Activated CD8-positive, alpha-beta T cell treated with anti-CD3 and anti-CD28 coated beads for 36 hours (primary cell): Measurements from ENCODE around the gene MRPS12. TPM values are rescaled to one million over a fixed set of nuclear protein-coding genes. Genes with fewer than 3 reads are reported as not detected.

ENCODE experiments used
- ATAC-seq: fragments of 200-7000 bp; cut with Tn5 transposase; one replicate; pipeline ENCODE4 v1.10.0; 2021; ENCODE audit warnings: mild to moderate bottlenecking, moderate library complexity
- CTCF ChIA-PET: fragments of 350-600 bp; sonication (Branson Sonifier 250); formaldehyde crosslinking; loops from one replicate; lab custom pipeline; 2021; ENCODE audit warnings: antibody characterized with exemption; lab: Charles Lee
- POLR2A ChIA-PET: fragments of 350-600 bp; sonication (Branson Sonifier 250); formaldehyde crosslinking; loops from one replicate; lab custom pipeline; 2021; ENCODE audit warnings: antibody characterized with exemption; lab: Charles Lee
- DNase-seq: peaks from one replicate; pipeline ENCODE4 v3.0.0-alpha.2; 2020
- H3K27ac Mint-ChIP-seq: one replicate; pipeline ENCODE4 v1.8.0; 2021; ENCODE audit warnings: mild to moderate bottlenecking, mixed read lengths
- H3K27me3 Mint-ChIP-seq: one replicate; pipeline ENCODE4 v1.8.0; 2021; ENCODE audit warnings: mixed read lengths
- H3K36me3 Mint-ChIP-seq: one replicate; pipeline ENCODE4 v1.8.0; 2021; ENCODE audit warnings: low read depth, mixed read lengths
- H3K4me1 Mint-ChIP-seq: one replicate; pipeline ENCODE4 v1.8.0; 2021; ENCODE audit warnings: low read depth, mixed read lengths
- H3K4me3 Mint-ChIP-seq: one replicate; pipeline ENCODE4 v1.8.0; 2021; ENCODE audit warnings: mild to moderate bottlenecking, moderate library complexity, mixed read lengths
- H3K9me3 Mint-ChIP-seq: one replicate; pipeline ENCODE4 v1.8.0; 2021; ENCODE audit warnings: mixed read lengths
- CTCF ChIP-seq: fragments of 200-600 bp; IDR thresholded peaks from one replicate; pipeline ENCODE4 v1.8.0; 2022; ENCODE audit warnings: antibody characterized with exemption, mild to moderate bottlenecking
- intact Hi-C: fragments of 100-400 bp; cut with micrococcal nuclease; formaldehyde crosslinking; loops from one replicate; pipeline ENCODE4 v1.10.0; 2022
- total RNA-seq, 2 experiments: library from RNA; stranded (reverse); gene quantifications; one replicate each; pipeline ENCODE4 v1.2.3, GENCODE V29; 2021

Gene MRPS12
- total RNA-seq, 2 experiments from 2014 or later = 80.1 to 81.2 TPM

DNA sequence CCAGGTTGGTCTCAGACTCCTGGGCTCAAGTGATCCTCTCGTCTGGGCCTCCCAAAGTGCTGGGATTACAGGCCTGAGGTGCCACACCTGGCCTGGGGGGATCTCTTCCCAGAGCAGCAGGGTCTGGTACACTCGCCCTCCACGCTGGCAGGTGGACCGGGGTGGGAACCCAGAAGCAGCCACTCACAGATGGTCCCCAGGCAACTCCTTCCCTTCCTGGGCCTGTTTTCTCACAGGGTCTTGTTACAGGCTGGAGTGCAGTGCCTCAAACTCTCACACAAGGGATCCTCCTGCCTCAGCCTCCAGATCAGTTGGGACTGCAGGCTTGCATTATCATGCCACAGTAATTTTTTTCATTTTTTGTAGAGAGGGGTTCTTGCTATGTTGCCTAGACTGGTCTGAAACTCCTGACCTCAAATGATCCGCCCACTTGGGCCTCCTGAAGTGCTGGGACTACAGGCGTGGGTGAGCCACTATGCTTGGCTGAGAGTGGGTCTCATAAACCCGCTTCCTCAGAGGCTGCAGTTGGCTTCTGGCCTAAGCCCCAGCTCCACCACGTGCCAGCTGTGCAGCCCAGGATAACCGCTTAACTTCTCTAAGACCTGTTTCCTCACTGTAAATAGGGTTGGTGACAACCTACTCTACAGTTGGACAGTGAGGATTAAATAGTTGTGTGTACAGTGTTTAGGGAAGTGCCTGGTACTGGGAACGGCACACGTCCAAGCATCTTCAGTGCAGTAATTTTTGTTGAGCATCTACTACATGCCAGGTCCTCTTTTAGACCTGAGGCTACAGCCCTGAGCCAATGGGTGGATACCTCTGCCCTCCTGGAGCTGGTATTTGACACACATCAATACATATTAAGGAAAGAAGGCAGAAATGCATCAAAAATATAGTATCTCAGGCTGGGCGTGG is 17.9 kb upstream of the MRPS12 start:
- H3K27me3 Mint-ChIP-seq = no peaks in the 10 kb centered on the region
- peak; percentile 45 for DNase-seq
- ATAC-seq = peak; percentile 59
- no peak overlapping the region for H3K4me3 Mint-ChIP-seq
- POLR2A ChIA-PET = interaction anchor here (0.8 to 1.5 kb wide), 2 partner anchors 12 kb away, joined by 5 to 6 read pairs; partner anchors contain the start of gene NFKBIB
- intact Hi-C loops = no loop called here
- H3K4me1 Mint-ChIP-seq = peaks cover 22% of the 10 kb centered on the region
- peaks cover 11% of the 10 kb centered on the region for H3K36me3 Mint-ChIP-seq
- CTCF ChIA-PET = interaction anchor here (1.3 kb wide), 1 partner anchor 17 kb away, joined by 6 read pairs; the partner anchor contains the start of genes MRPS12 and SARS2
- H3K27ac Mint-ChIP-seq = no peak overlapping the region
- no peaks in the 10 kb centered on the region for H3K9me3 Mint-ChIP-seq
- TF ChIP-seq CTCF = no peak

GRCh38 chr19:38913958-38914357 is 16.8 kb upstream of the MRPS12 start:
- Mint-ChIP-seq H3K27me3 (no peaks in the 10 kb centered on the region), H3K4me1 (peaks cover 16% of the 10 kb centered on the region), H3K4me3 (no peak overlapping the region), H3K36me3 (peaks cover 4% of the 10 kb centered on the region), H3K9me3 (no peaks in the 10 kb centered on the region), H3K27ac (no peak overlapping the region)
- DNase-seq (no peak), ATAC-seq (no peak)
- ChIA-PET CTCF (interaction anchor here (1.3 kb wide), 1 partner anchor 16 kb away, joined by 6 read pairs; the partner anchor contains the start of genes MRPS12 and SARS2), POLR2A (interaction anchor here (0.6 kb wide), 1 partner anchor 50 kb away, joined by 4 read pairs; no protein-coding TSS in a partner anchor)
- intact Hi-C loops = no loop called here
- no peak for TF ChIP-seq CTCF

GRCh38 chr19:38915329-38916321 is 15.1 kb upstream of the MRPS12 start:
- no peak for TF ChIP-seq CTCF
- Mint-ChIP-seq H3K9me3 (no peaks in the 10 kb centered on the region), H3K27ac (no peak overlapping the region), H3K36me3 (peaks cover 2% of the 10 kb centered on the region), H3K27me3 (no peaks in the 10 kb centered on the region), H3K4me3 (no peak overlapping the region), H3K4me1 (peaks cover 13% of the 10 kb centered on the region)
- no peak for DNase-seq
- ChIA-PET CTCF (interaction anchor here (1.0 kb wide), 1 partner anchor 28 kb away, joined by 3 read pairs; no protein-coding TSS in a partner anchor), POLR2A (no interaction called here)
- intact Hi-C loops = no loop called here
- no peak for ATAC-seq

GRCh38 chr19:38917516-38917915 is 13.2 kb upstream of the MRPS12 start:
- no peak overlapping the region for H3K27ac Mint-ChIP-seq
- no peaks in the 10 kb centered on the region for H3K27me3 Mint-ChIP-seq
- CTCF ChIA-PET = interaction anchor here (3.7 kb wide), 1 partner anchor 13 kb away, joined by 15 read pairs; the partner anchor contains the start of genes MRPS12 and SARS2

More at GRCh38 chr19:38917516-38917915, 13.2 kb upstream of the MRPS12 start:
- intact Hi-C loops = no loop called here
- no peak overlapping the region for H3K4me3 Mint-ChIP-seq
- peaks cover 11% of the 10 kb centered on the region for H3K4me1 Mint-ChIP-seq
- no peaks in the 10 kb centered on the region for H3K9me3 Mint-ChIP-seq
- H3K36me3 Mint-ChIP-seq = peaks cover 13% of the 10 kb centered on the region
- DNase-seq (no peak), ATAC-seq (no peak)
- no peak for TF ChIP-seq CTCF
- POLR2A ChIA-PET = interaction anchor here (1.2 kb wide), 1 partner anchor 86 kb away, joined by 3 read pairs; the partner anchor contains the start of gene ECH1
